CD4-positive, alpha-beta T cell treated with Interleukin-12 subunit alpha and Interleukin-12 subunit beta, for 1 hour (primary cell): ENCODE results near the gene ENTPD7.

ENCODE experiments used
- DNase-seq: peaks from one replicate; pipeline ENCODE4 v3.0.0-alpha.2; 2020

Gene ENTPD7

GRCh38 chr10:99754670-99755069 is 95.4 kb downstream of the ENTPD7 start:
- DNase-seq: no peak
